Activated gamma-delta T cell treated with anti-CD3 and anti-CD28 coated beads, Interleukin-2, amount 50 U/mL, for 16 hours (primary cell): ENCODE data around the gene EWSR1.
"Not testable (repeated sequence)": the region's sequence is repeated elsewhere in the genome, so short reads cannot be mapped to it uniquely, and the experiment has no call there.

ENCODE experiments used
- DNase-seq: peaks from one replicate; pipeline ENCODE4 v3.0.0-alpha.2; 2020; ENCODE audit warnings: low read depth

The EWSR1 gene

GRCh38 chr22:29267858-29268510 is at the start of gene EWSR1, which contains the start of gene RHBDD3:
Gene EWSR1 (plus strand): TSS chr22:29268268. CDS start chr22:29268337, 69 bp downstream.
Gene RHBDD3 (minus strand): TSS chr22:29267981. CDS start chr22:29265626, 2,355 bp downstream.
- DNase-seq: peak; percentile 92

GRCh38 chr22:29218758-29219408 is 49.2 kb upstream of the EWSR1 start:
- DNase-seq: no peak

GRCh38 chr22:29219409-29219782 is 48.7 kb upstream of the EWSR1 start:
- not testable (repeated sequence) for DNase-seq

- DNase-seq: no peak
Observed at GRCh38 chr22:29219881-29220670, 48.0 kb upstream of the EWSR1 start.

GRCh38 chr22:29224121-29224858 is 43.8 kb upstream of the EWSR1 start:
- DNase-seq: no peak

- no peak for DNase-seq
Observed at GRCh38 chr22:29224859-29225410, 43.1 kb upstream of the EWSR1 start.

- no peak for DNase-seq
Observed at GRCh38 chr22:29225422-29226090, 42.5 kb upstream of the EWSR1 start.

GRCh38 chr22:29226351-29226981 is 41.6 kb upstream of the EWSR1 start:
- no peak for DNase-seq

- no peak for DNase-seq
Observed at GRCh38 chr22:29230972-29231875, 36.8 kb upstream of the EWSR1 start.

GRCh38 chr22:29231971-29232959 is 35.8 kb upstream of the EWSR1 start:
- DNase-seq: no peak

- no peak for DNase-seq
Observed at GRCh38 chr22:29233277-29233877, 34.7 kb upstream of the EWSR1 start.

GRCh38 chr22:29240481-29240880 is 27.6 kb upstream of the EWSR1 start:
- DNase-seq: not testable (repeated sequence)

- DNase-seq: no peak
Observed at GRCh38 chr22:29243874-29244446, 24.1 kb upstream of the EWSR1 start.

- no peak for DNase-seq
Observed at GRCh38 chr22:29244785-29245625, 23.1 kb upstream of the EWSR1 start.

- DNase-seq: peak; percentile 50
Observed at GRCh38 chr22:29245626-29246385, 22.3 kb upstream of the EWSR1 start.

GRCh38 chr22:29247891-29248290 is 20.2 kb upstream of the EWSR1 start:
- not testable (repeated sequence) for DNase-seq
